ENCODE measurements around the gene FSTL4.

The FSTL4 gene

GRCh38 chr5:133291524-133291923 is 320.8 kb downstream of the FSTL4 start:
- no peak for DNase-seq (ENCODE audit: low spot score)

GRCh38 chr5:133290669-133291240 is 321.6 kb downstream of the FSTL4 start:
- peak; percentile 35 for DNase-seq (ENCODE audit: low spot score)

DNA sequence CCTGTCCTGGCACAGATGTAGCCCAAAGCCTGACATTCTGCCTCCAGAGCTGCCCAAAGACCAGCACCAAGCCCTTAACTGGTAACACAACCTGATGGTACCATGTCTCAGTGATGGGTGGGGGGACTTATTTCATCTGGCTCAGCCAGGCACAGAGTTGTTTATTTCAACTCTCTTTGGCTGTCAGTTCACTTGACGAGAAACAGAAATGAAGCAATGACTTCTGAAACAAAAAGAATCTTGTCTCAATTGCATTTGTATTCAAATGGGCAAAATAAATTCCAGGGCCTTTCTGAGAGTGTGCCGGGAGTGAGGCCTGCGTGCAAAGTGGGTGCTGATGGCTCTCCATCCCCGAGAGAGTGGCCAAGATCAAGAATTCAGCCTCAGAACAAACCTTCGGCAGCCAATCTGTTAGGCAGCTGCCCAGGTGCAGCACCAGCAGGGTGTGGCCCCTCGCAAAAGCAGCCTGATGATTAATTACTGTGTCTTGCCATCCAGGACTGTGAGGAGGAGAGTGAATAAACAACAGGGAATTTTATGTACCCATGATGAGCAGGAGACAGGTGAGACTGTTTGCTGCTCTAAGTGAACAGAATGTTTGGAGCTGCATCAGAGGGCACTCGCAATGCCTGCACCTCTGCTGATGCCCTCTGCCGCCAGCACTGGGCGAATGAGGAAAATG is 322.5 kb downstream of the FSTL4 start:
- DNase-seq (ENCODE audit: low spot score), result peak; percentile 46

DNA sequence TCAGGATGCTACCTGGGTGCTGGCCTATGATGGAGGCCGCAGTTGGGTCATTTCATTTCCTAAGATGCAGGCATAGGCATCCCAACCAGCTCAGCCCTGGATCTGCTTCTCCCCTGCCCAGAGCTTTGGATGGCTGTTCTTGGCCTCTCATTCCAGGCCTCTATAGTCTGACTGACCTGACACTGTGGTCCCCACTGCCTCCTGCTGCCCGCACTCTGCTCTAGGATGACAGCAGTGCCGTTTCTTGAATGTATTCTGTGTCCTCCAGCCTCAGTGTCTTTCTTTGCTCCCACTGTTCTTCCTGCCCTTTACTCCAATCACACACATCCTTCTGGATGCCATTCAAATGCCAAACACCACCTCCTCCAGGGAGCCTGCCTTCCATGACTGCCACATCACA is 324.8 kb downstream of the FSTL4 start:
- peak; percentile 42 for DNase-seq (ENCODE audit: low spot score)

DNA sequence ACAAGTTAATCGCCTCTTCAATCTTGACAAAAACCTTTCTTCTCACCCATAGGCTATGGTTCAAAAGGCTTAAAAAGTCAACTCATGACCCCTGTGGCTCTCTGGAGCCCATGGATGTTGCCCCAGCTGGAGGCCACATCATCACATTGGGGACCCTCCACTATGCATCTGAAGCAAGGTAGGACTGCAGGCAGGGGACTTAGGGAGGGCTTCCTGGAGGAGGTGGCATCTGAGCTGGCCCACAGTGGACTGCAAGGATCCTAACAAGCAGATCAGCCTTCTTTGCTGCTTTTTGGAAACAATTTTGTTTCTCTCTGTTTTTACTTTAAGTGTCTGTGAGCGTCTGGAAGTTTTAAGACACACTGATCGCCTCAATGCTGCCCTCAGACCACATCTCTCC is 325.9 kb downstream of the FSTL4 start:
- DNase-seq (ENCODE audit: low spot score), result no peak

DNA sequence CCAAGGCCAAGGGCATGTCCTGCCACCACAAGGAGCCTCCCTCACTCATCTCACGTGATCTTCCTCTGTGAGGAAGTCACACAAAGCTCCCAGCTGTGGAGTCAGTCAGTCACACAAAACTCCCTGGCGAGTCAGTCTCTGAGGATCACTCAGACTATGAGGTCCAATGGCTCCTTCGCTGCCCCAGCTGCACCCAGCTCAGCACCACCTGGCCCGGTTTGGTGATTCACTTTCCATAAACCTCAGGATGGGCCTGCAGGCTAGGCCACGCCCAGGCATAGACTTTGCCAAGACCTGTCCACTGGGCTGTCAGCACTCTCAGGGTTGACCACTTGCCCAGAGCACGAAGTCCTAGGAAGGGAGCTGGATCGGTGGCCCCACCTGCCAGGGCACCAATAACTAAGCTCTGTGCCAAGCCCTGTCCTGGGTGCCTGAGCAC is 326.7 kb downstream of the FSTL4 start:
- DNase-seq (ENCODE audit: low spot score), result no peak

- no peak for DNase-seq (ENCODE audit: low spot score)
These were observed 328.0 kb downstream of the FSTL4 start for GRCh38 chr5:133284306-133284705.

- DNase-seq (ENCODE audit: low spot score), result no peak
These were observed 334.0 kb downstream of the FSTL4 start for GRCh38 chr5:133278317-133278716.

DNA sequence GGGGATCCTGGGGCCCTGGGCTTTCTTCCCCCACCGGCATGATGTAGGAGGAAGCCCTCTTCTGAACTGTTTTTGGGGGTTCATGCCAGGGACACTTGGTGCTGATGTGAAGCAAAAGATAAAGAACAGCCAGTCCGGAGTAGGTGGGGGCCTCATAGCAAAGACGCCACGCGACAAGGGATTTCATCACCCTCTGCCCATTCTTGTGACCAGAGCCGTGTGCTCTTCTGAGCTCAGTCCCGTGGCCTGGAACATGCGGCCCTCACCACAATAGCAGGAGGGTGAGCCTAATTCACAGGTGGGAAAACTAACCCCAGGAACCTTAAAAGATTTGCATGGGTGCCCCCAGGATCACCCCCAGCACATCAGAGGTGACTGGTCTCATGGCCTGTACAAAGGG is 334.6 kb downstream of the FSTL4 start:
- no peak for DNase-seq (ENCODE audit: low spot score)

DNA sequence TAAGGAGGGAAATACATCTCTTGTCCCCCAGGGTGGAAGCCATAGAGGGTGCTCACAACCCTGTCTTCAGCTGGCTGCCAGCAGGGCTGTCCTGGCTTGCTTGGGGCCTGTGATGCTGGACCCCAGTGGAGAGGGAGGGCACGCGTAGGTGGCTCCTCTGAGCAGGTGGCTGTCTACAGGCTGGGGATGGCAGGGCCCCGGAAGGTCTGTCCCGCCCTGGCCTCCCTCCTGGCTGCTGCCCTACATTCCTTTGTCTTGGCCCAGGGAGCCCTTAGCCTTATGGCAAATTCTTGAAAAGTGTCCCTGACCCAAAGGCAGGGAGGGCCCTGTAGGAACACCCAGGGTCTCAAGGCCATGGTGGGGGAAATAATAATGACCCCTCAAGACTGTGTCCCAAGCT is 336.2 kb downstream of the FSTL4 start:
- DNase-seq (ENCODE audit: low spot score), result no peak

DNA sequence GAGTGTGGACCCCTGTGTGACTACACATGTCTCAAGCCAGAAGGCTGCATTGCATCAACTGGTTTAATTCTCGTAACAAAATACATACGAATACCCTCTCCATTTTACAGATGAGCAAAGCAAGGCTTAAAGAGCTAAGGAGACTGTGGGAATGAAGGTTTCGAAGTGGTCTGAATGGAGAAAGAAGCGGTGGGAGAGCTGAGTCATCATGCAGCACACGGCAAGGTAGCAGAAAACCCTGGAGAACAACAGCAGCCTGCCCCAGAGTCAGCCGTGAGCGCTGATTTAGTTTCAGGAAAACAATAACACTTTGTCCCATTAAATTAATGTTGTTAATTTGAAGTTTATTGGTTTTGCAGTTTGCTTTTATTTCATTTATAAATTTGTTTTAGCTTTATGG is 336.7 kb downstream of the FSTL4 start:
- DNase-seq (ENCODE audit: low spot score), result no peak

DNA sequence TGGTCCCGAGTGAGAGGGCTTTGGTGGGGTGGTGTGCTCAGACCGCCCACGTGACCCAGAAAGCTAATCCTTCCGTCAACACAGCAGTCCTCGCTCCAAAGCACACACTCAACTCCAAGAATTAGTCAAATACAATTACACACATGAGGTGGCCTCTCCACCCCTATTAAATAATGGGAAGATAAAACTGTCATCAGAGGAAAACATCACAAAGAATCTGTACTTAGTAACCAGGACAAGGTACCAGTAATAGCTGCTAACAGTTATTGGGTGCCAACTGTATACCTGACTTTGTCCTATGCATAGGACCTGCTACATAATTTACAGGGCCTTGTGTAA is 337.8 kb downstream of the FSTL4 start:
- DNase-seq (ENCODE audit: low spot score), result no peak

DNA sequence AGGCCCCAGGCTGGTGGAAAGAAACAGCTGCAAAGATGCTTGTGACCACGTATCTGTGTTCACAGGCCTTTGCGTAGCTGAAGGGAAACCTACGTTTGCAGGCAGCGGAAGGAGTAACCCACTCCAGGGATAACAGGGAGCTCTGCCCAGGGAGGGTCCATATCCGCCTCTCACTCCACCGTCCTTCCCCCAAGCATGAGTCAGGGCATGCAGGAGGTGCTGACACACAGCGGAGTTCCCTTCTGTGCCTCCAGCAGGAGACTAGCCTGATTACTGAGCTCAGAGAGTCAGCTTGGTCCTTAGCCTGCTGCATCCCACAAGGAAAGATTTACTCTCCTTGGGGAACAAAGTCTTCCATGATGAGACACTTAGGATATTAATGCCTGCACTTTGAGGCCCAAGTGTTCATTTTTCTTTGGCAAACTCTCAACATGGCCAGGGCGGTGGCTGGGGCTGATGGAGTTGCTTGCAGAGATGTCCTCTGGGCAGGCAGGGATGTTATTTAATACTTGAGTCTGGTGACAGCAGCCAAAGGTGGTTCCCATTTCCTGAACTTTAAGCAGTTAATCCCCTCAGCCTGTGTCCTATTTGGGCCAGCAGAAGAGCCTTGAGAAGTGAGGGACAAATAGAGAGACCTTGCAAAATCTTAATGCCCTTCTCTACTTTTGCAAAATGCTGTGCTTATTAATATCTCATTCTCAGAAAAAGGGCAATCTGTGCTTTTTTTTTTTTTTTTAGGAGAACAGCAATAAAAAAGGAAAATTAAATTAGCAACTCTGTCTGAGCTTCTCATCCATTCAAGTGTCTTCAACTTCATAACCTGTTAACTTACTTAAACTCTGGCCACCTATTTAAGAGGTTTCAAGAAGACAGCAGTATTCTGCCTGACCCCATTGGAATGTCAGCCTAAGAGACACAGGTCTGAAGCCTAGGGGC is 338.4 kb downstream of the FSTL4 start:
- DNase-seq (ENCODE audit: low spot score), result no peak

DNA sequence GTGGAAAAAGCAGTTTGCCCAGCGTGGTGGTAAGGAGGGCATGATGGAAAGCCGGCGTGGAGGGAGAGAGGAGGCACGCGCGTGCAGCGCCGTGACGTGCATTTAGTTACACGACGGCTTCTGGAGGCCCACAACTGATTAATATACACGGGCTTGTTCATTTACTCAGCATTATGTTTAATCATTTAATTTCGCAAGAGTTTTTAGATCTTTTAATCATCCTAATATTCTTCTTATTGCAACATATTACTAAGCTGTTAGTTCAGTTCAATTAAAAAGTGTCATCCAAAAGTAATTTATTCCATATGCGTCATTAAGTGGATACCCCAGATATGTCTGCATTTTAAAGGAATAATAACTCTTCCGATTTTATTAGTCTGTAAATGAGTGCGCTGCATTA is 340.0 kb downstream of the FSTL4 start:
- DNase-seq (ENCODE audit: low spot score), result no peak

- peak; percentile 58 for DNase-seq (ENCODE audit: low spot score)
These were observed 340.7 kb downstream of the FSTL4 start for GRCh38 chr5:133271606-133272005.

GRCh38 chr5:133269691-133270090 is 342.6 kb downstream of the FSTL4 start:
- no peak for DNase-seq (ENCODE audit: low spot score)

DNA sequence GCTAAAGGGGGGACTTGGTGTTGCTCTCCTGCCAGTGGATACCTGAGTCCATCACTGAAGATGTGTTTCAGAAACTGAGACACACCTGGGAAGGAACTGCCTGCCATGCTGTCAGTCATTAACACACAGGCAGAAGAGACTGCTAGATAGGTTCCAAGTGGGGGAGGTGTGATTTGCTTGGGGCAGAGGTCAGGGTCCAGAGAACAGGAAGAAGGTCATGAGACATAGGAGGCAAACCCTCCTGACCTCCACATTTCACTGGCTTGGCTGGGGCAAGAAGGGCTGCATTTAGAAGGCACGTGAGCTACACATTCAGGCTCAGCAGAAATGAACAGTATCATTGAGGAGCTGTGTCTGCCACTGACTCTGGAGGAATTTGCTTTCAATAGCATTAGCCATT is 344.7 kb downstream of the FSTL4 start:
- no peak for DNase-seq (ENCODE audit: low spot score)

- no peak for DNase-seq (ENCODE audit: low spot score)
These were observed 345.4 kb downstream of the FSTL4 start for GRCh38 chr5:133266966-133267365.

- no peak for DNase-seq (ENCODE audit: low spot score)
These were observed 345.8 kb downstream of the FSTL4 start for GRCh38 chr5:133266527-133266878.

GRCh38 chr5:133265720-133266526 is 346.4 kb downstream of the FSTL4 start:
- no peak for DNase-seq (ENCODE audit: low spot score)

GRCh38 chr5:133265257-133265656 is 347.1 kb downstream of the FSTL4 start:
- no peak for DNase-seq (ENCODE audit: low spot score)

DNA sequence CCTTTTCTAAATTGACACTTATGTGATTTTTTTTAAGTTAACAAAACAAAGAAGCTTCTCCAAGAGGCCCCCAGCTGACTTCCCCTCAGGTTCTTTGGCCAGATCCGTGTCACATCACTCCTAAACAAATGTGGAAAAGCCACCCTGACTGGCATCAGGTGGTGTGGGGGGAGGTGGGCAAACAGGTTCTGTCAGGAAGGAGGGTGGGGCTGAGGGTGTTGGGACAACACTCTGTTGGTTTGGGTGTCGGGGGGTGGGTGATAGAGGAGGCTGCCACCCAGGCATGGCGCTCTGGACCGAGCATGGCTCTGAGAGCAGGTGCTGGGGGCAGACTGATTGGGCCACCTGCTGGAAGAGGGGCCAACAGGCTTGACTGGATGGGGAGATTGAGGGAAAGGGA is 349.7 kb downstream of the FSTL4 start:
- no peak for DNase-seq (ENCODE audit: low spot score)

Measured in putamen (tissue), 1 donor.